AG04449 (cell line): Measurements from ENCODE around the gene ANKRD13D.

Source experiments
- CTCF ChIA-PET: fragments of 350-600 bp; formaldehyde crosslinking; extraction: SDS; loops from one replicate; lab custom pipeline; 2021; ENCODE audit warnings: antibody characterized with exemption; lab: Yijun Ruan, JAX
- POLR2A ChIA-PET: fragments of 400-600, 350-600 bp; formaldehyde crosslinking; extraction: SDS; loops from one replicate; lab custom pipeline; 2020; ENCODE audit warnings: antibody characterized with exemption, inconsistent platforms; lab: Yijun Ruan, JAX
- DNase-seq: peaks from one replicate; pipeline ENCODE4 v3.0.0-alpha.2; 2010; ENCODE audit warnings: low read depth, low spot score
- H3K4me3 ChIP-seq: 2 replicates; pipeline ENCODE4 v1.5.1; 2011; ENCODE audit warnings: low read depth, mild to moderate bottlenecking, control low read depth, low read length
- TF ChIP-seq, protein P1 (sequence below): IDR thresholded peaks from one replicate; pipeline ENCODE4 v1.5.1; 2011; ENCODE audit warnings: mild to moderate bottlenecking, moderate library complexity, low read length, control low read depth, inconsistent platforms; ENCODE audit not compliant: insufficient read depth; ENCODE audit errors: missing control alignments

The ANKRD13D gene

DNA sequence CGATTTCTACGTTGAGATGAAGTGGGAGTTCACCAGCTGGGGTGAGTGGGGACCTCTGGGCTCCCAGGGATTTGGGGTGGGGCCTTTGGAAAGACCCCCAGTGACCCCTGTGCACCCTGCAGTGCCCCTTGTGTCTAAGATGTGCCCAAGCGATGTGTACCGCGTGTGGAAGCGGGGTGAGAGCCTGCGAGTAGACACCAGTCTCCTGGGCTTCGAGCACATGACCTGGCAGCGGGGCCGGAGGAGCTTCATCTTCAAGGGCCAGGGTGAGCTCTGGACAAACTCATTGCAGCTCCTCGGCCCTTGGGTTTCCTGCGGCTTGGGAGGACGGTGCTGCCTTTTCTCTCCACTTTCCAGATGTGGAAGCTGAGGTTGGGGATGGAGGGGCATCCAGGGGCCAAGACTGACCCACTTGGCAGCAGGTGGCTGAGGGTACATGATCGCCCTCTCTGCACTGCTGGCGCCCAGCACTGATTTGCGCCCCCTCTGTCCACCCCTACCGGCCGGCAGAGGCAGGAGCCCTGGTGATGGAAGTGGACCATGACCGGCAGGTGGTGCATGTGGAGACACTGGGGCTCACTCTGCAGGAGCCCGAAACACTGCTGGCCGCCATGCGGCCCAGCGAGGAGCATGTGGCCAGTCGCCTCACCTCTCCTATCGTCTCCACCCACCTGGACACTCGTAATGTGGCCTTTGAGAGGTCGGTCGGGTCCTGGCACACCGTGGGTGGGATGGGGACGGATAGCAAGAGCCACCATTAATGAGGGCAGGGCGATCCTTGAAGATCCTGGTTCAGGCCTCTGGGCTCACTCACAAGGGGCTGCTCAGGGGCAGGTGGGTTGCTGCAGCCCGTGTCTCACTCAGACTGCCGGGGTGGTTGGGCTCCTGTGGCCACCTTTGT, 2.6 kb downstream of the ANKRD13D start:
- H3K4me3 ChIP-seq, result no peak overlapping the region; the same call in 1 of the 2 replicates
- POLR2A ChIA-PET, result interaction anchor here (0.6 to 1.3 kb wide), 2 partner anchors 12 to 52 kb away, joined by 3 read pairs; partner anchors contain the start of gene SSH3
- DNase-seq, result no peak
- TF ChIP-seq, protein P1, sequence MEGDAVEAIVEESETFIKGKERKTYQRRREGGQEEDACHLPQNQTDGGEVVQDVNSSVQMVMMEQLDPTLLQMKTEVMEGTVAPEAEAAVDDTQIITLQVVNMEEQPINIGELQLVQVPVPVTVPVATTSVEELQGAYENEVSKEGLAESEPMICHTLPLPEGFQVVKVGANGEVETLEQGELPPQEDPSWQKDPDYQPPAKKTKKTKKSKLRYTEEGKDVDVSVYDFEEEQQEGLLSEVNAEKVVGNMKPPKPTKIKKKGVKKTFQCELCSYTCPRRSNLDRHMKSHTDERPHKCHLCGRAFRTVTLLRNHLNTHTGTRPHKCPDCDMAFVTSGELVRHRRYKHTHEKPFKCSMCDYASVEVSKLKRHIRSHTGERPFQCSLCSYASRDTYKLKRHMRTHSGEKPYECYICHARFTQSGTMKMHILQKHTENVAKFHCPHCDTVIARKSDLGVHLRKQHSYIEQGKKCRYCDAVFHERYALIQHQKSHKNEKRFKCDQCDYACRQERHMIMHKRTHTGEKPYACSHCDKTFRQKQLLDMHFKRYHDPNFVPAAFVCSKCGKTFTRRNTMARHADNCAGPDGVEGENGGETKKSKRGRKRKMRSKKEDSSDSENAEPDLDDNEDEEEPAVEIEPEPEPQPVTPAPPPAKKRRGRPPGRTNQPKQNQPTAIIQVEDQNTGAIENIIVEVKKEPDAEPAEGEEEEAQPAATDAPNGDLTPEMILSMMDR, result no peak
- CTCF ChIA-PET, result interaction anchor here (0.9 to 1.4 kb wide), 6 partner anchors 10 to 30 kb away, joined by 3 to 11 read pairs (median 3); partner anchors contain the start of gene SSH3

DNA sequence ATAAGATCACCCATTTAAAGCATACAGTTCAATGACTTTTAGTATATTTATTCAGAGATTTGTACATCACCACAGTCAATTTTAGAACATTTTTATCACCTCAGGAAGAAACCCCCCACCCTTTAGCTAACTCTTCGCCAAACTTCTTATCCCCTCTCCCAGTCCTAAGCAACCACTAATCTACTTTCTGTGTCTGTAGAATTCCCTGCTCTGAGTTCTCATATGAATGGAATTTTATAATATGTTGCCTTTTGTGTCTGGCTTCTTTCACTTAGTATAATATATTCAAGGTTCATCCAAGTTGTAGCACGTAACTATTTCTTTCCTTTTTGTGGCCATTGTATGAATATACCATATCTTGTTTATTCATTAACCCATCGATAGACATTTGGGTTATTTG, 3.6 kb downstream of the ANKRD13D start:
- DNase-seq, result no peak
- POLR2A ChIA-PET, result interaction anchor here (1.3 kb wide), 1 partner anchor 11 kb away, joined by 3 read pairs; the partner anchor contains the start of gene SSH3
- TF ChIP-seq, protein P1, result no peak
- CTCF ChIA-PET, result interaction anchor here (1.6 to 2.2 kb wide), 4 partner anchors 10 to 59 kb away, joined by 6 to 12 read pairs (median 7); partner anchors contain the start of gene SSH3
- H3K4me3 ChIP-seq, result no peak overlapping the region

DNA sequence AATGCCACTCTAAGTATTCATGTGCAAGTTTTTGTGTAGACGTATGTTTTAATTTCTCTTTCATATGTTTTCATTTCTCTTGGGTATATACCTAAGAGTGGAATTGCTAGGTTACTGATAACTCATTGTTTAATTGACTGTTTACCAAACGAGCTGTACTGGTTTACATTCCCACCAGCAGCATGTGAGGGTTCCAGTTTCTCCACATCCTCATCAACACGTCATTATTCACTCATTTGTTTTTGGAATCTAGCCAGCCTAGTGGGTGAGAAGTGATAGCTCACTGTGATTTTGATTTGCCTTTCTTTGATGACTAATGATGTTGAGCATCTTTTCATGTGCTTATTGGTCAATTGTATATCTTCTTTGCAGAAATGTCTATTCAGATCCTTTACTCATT, 4.0 kb downstream of the ANKRD13D start:
- TF ChIP-seq, protein P1, result no peak
- ChIA-PET CTCF (interaction anchor here (1.6 to 2.2 kb wide), 4 partner anchors 10 to 58 kb away, joined by 6 to 12 read pairs (median 7); partner anchors contain the start of gene SSH3), POLR2A (interaction anchor here (1.3 kb wide), 1 partner anchor 10 kb away, joined by 3 read pairs; the partner anchor contains the start of gene SSH3)
- no peak for DNase-seq
- no peak overlapping the region for H3K4me3 ChIP-seq

DNA sequence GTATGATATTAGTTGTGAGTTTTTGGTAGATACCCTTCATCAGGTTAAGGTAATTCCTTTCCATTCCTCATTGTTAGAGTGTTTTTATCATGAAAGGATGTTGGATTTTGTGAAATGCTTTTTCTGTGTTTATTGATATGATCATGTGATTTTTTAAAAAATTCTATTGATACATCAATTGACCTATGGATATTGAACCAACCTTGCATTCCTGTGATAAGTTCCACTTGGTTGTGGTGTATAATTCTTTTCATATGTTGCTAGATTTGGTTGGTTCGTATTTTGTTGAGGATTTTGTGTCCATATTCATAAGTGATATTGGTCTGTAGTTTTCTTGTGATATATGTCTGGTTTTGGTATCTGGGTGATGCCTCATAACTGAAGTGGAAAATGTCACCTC, 6.7 kb downstream of the ANKRD13D start:
- CTCF ChIA-PET, result interaction anchor here (1.8 kb wide), 1 partner anchor 32 kb away, joined by 6 read pairs; no protein-coding TSS in a partner anchor

DNA sequence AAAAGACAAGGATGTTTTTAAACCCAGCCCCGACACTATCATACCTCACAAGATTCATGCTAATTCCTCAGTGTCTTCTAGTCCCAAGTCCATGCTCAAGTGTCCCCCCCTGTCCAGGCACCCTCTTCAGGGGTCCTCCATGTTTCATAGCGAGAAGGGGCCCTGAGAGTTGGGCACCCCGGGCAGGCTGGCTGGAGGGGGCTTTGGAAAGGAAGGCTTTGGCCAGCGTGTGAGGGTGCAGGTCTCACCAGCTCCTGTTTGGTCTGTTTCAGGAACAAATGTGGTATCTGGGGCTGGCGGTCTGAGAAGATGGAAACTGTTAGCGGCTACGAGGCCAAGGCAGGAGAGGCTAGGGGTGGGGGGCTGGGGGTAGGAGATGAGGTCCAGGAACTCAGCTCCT, 9.7 kb downstream of the ANKRD13D start:
- TF ChIP-seq, protein P1, result no peak
- ChIA-PET CTCF (interaction anchor here (1.0 to 1.1 kb wide), 2 partner anchors 10 to 36 kb away, joined by 3 to 6 read pairs; partner anchors contain the start of gene ANKRD13D), POLR2A (interaction anchor here (0.5 to 1.0 kb wide), 3 partner anchors 11 to 83 kb away, joined by 3 to 5 read pairs (median 4); no protein-coding TSS in a partner anchor)

More for the DNA sequence above, 6.7 kb downstream of the ANKRD13D start:
- TF ChIP-seq, protein P1, result no peak
- DNase-seq, result no peak
- no peak overlapping the region for H3K4me3 ChIP-seq
- POLR2A ChIA-PET, result no interaction called here

More for the DNA sequence above, 9.7 kb downstream of the ANKRD13D start:
- DNase-seq, result no peak
- H3K4me3 ChIP-seq, result no peak overlapping the region
